Limb (tissue), 2 donors: ENCODE measurements around the gene RASSF6.
A peak's percentile ranks its signal among the peaks of the same experiment; 100 is the strongest.
"Not testable (repeated sequence)": the region's sequence is repeated elsewhere in the genome, so short reads cannot be mapped to it uniquely, and the experiment has no call there.

ENCODE experiments used
- DNase-seq, 2 donors: peaks; one replicate each; pipeline ENCODE4 v3.0.0-alpha.2; 2016; ENCODE audit errors: extremely low spot score in 2 of 2

Gene RASSF6

DNA sequence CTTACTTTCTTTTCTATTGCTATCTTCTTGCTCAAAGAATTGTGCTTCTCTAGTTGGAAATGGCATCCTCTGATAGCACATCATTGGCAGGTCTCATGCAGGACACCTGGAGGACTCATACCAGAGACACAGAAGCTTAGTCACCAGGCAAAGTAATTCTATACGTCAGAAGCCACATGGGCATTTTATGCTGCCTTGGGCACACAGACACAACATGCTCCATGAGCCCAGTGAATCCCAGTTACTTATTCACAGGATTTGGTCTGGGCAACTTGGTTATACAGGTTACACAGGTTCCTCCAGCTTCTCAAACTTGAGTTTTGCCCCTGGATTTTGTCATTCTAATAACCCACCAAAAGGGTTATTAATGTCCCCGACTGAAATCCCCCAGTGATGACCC lies 7.1 kb downstream of the RASSF6 start:
- no peak for DNase-seq

- DNase-seq, result no peak
Measured at GRCh38 chr4:73612032-73612431, 8.2 kb downstream of the RASSF6 start.

GRCh38 chr4:73609706-73610105 lies 10.5 kb downstream of the RASSF6 start:
- DNase-seq, result no peak

DNA sequence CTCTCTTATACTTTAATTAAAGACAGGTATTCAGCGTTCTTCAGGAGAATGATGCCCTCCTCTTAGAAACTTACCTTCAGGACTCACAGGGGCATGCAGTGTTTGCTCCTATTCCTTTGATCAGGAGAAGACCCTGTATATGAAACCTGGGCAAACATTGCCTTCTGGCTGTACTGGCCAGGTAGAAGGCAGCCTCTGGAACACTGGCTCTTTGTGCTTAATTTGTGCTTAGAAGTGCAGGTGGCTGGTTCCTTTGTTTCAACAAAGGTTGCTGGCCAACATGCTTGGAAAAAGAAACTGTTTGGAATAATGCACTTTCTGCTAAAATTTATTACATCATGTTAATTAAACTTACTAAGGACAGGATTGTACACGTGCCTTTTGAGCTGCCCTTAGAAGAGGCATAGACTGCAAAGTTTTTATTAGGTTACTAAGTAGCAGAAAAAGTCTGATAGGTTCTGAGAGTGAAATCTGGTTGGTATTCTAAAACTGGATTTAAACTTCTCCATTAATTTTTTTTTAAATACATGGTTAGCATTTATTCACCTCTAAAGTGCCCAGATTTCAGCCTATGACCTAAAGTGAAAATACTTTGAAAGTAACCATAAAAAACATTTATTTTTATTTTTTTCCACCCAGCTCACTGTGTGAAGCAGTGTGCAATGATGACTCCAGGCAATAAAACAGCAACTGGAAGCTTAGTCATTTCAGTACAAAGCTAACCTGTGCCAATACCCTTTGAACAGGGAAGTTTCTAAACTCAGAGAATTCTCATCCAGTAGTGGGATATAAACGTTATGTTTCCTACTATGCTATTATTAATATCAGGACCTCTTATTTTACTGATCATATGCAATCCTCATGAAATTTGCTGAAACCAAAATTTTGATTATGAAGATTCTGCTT lies 11.3 kb downstream of the RASSF6 start:
- DNase-seq, result no peak

- DNase-seq, result no peak
Measured at GRCh38 chr4:73607375-73608033, 12.7 kb downstream of the RASSF6 start.

DNA sequence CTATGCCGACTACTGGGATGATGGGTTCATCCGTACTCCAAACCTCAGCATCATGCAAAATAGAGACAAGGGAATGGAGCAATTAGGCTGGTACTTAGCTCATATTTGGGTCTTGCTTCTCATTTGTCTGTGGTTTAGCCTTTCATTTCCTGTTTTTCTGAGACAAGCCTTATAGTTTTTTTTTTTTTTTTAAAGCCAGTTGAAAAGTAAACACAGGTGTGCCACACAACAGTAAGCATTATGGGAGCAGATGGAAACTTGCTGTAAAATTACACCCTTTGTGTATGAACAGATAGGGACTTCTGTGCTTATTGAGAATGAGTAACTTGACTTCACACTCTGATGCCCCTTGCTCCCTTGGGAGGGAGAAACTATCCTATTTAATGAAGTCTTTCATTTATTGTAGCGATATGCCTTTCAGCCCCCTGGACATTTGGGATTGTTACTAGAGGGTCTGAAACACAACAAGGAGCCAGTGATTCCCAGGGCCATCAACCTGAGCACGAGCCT lies 13.7 kb downstream of the RASSF6 start:
- no peak for DNase-seq

- no peak for DNase-seq
Measured at GRCh38 chr4:73603854-73604584, 16.2 kb downstream of the RASSF6 start.

GRCh38 chr4:73603271-73603710 lies 16.9 kb downstream of the RASSF6 start:
- no peak for DNase-seq

- no peak for DNase-seq
Measured at GRCh38 chr4:73600954-73601353, 19.3 kb downstream of the RASSF6 start.

DNA sequence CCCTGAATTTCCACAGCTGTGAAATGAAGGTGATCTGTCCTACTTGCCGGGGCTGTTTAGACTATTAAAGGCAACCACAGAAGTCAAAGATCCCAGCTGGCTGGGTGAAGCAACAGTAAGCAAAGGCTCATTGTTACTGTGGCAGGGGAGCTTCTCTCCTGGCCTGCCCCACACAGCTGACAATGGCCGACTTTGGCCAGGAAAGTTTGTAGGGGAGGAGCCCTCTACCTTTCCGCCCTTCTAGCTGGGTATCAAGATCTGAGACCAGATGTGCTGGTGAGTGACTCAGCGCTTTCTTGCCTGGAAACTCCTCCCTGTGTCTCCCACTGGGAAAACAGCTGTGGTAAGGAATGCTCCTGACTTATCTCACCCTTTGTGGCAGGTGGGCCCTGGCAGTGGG lies 21.1 kb downstream of the RASSF6 start:
- no peak for DNase-seq

DNA sequence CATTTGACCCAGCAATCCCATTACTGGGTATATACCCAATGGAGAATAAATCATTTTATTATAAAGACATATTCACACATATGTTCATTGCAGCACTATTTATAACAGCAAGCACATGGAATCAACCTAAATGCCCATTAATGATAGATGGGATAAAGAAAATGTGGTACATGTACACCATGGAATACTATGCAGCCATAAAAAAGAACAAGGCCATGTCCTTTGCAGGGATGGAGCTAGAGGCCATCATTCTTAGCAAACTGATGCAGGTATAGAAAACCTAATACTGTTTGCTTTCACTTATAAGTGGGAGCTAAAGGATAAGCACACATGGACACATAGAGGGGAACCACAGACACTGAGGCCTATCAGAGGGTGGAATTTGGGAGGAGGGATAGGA lies 22.6 kb downstream of the RASSF6 start:
- DNase-seq, result no peak

GRCh38 chr4:73597183-73597582 lies 23.1 kb downstream of the RASSF6 start:
- not testable (repeated sequence) for DNase-seq

GRCh38 chr4:73596001-73596400 lies 24.2 kb downstream of the RASSF6 start:
- no peak for DNase-seq

GRCh38 chr4:73593631-73594241 lies 26.5 kb downstream of the RASSF6 start:
- no peak for DNase-seq

DNA sequence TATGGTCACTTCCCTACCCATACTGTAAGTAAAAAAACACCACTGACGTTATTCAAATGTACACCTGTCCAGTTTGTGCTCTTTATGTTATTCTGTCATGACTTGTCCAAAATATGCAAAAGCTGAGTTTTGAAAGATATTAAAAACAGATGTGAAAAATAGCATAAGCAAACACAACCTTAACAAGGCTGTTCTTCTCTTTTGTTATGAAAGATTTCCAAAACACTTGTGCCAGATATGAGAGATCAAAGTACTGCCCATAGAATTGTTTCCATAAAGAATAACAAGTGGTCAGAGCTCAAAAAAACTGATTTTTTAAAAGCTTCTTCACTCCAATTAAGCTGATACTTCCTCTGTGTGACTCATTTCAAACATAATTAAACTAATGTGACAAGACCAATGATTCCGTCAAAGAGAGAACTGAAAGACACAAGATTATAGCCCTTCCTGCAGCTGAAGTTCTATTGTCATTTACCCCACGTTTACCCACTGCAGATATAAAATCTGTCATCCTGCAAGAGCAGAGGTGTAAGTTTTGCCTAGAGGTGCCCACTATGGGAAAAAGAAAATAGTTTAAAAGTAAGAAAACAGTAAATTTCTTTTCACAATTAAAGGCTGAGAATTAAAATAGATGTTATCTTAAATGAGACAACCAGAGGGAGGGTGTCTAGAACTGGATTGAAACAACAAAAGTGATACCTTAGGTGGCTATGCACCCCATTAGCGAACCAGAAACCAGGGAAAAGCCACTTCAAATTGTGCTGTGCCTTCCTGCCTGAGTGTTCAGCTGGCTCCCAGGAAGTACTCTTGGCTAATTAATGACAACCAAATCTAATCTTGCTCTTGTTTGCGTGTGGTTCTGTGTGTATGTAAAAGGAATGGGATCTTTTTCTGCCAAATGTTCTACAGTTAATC lies 30.1 kb downstream of the RASSF6 start:
- DNase-seq, result no peak

GRCh38 chr4:73589261-73589847 lies 30.9 kb downstream of the RASSF6 start:
- DNase-seq, result peak in 1 of 2 donors; percentile 16

DNA sequence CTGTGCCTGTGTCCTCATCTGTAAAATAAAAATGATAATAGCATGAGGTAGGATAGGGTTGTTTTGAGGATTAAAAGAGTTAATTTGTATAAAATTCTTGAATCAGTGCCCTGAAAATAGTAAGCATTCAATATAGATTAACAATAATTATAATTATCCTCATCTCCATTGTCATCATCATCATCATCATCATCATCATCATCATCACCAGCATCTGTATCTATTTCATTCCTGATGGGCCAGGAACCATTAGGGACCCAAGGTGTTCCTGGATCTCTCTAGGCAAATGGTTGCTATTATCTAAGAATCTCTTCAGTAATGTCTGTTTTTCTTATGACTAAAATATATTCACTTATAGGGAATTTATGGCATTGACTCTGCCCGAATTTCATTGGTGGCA lies 31.6 kb downstream of the RASSF6 start:
- DNase-seq, result no peak

- DNase-seq, result no peak
Measured at GRCh38 chr4:73586666-73587065, 33.6 kb downstream of the RASSF6 start.

GRCh38 chr4:73586040-73586439 lies 34.2 kb downstream of the RASSF6 start:
- DNase-seq, result no peak

GRCh38 chr4:73585345-73585744 lies 34.9 kb downstream of the RASSF6 start:
- no peak for DNase-seq
